ENCODE results near the gene LSM14B.

LSM14B gene

DNA sequence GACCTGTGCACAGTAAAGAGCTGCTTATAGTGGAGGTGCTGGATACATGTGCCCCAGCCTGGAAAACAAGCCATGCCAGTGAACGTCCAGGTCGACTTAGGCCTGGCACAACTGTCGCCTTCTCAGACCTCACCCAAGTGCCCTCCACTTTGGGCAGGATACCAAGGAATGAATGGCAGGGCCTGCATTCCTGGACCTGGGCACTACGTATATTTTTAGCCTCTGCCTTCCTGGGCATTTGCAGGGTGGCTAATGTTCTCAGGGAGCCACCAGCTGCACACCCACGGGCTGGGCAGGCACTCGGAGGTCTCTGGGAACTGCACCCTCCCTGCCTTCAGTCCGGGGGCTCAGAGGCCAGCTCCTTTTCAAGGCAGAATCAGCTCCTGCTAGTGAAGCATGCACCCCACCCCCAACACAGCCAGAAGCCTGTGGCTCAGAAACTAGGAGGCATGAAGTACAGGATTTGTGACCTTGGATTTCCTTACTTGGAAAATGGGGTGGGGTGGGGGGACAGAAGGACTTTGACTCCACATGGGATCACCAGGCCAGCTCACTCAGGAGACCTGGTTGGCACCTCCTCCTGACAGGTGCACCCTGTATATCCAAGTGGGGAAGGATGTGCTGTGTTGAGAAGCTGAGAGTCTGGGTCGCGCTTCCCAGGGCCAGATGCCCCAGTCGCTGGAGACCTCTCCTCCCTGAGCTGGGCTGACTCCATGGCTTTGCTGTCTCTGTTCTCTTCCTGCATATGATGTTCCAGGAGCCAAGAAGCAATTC is 2.5 kb upstream of the LSM14B start:
- Mint-ChIP-seq H3K9me3 (peaks cover 7% of the 10 kb centered on the region), H3K27ac (no peak overlapping the region), H3K27me3 (no peaks in the 10 kb centered on the region), H3K4me3 (no peak overlapping the region), H3K4me1 (ENCODE audit: low read depth) (peaks cover 50% of the 10 kb centered on the region), H3K36me3 (ENCODE audit: low read depth) (peaks cover 23% of the 10 kb centered on the region)
- DNase-seq: no peak

DNA sequence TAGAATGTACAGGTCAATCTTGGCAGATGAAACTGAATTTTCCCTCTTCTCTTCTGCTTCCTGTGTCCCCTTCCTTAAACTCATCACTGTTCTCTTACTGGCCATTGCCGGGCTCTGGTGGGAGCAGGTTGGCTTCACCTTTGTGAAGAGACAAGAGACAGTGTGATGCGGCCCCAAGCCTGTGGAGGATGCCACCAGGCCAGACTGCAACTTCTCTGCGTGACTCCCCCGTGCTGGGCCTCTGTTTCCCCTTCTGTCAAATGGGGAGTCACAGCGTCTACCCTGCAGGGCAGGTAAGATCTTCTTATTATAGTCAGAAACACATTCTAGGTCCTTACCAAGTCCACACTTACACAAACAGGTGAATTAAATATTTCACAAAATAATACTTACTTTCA is 1.9 kb upstream of the LSM14B start:
- Mint-ChIP-seq H3K27me3 (no peaks in the 10 kb centered on the region), H3K36me3 (ENCODE audit: low read depth) (peaks cover 25% of the 10 kb centered on the region), H3K4me3 (peak overlapping the region; percentile 82), H3K27ac (peak overlapping the region; percentile 52), H3K9me3 (peaks cover 3% of the 10 kb centered on the region), H3K4me1 (ENCODE audit: low read depth) (peaks cover 56% of the 10 kb centered on the region)
- no peak for DNase-seq

DNA sequence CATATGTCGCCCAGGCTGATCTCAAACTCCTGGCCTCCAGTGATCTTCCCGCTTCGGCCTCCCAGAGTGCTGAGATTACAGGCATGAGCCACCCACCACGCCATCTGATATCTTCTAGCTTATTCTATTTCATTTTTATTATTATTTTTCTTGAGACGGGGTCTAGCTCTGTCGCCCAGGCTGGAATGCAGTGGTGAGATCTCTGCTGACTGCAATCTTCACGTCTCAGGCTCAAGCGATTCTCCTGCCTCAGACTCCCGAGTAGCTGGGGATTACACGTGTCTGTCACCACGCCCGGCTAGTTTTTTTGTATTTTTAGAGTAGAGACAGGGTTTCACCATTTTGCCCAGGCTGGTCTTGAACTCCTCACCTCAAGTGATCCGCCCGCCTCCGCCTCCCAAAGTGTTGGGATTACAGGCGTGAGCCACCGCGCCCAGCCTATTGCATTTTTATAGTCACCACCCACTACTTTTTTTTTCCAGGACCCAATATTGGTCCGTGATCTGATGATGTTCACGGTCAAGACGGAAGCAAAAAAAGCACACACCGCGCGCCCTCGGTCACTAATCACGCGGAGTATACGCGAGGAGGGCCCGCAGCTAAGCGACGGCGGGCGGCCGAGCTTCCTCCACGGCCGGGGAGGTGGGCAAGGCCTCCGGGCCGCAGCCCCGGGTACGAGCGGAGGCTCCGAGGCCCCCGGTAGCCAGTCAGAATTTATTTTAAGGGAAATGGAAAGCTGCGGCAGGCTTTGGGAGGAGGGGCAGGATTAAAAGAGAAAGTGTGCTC is 1.1 kb upstream of the LSM14B start:
- peak overlapping the region; percentile 95 for H3K27ac Mint-ChIP-seq
- H3K4me1 Mint-ChIP-seq (ENCODE audit: low read depth): peaks cover 57% of the 10 kb centered on the region
- peaks cover 33% of the 10 kb centered on the region for H3K36me3 Mint-ChIP-seq (ENCODE audit: low read depth)
- DNase-seq: no peak
- no peaks in the 10 kb centered on the region for H3K9me3 Mint-ChIP-seq
- H3K4me3 Mint-ChIP-seq: peak overlapping the region; percentile 82
- no peaks in the 10 kb centered on the region for H3K27me3 Mint-ChIP-seq

- H3K27ac Mint-ChIP-seq: peak overlapping the region; percentile 75
Measured at GRCh38 chr20:62122654-62123449, 577 bp downstream of the LSM14B start.

GRCh38 chr20:62123450-62124118 is 1.3 kb downstream of the LSM14B start:
- no peaks in the 10 kb centered on the region for H3K9me3 Mint-ChIP-seq
- no peak for DNase-seq
- peaks cover 56% of the 10 kb centered on the region for H3K4me1 Mint-ChIP-seq (ENCODE audit: low read depth)

More at GRCh38 chr20:62122654-62123449, 577 bp downstream of the LSM14B start:
- H3K27me3 Mint-ChIP-seq: no peaks in the 10 kb centered on the region
- H3K9me3 Mint-ChIP-seq: no peaks in the 10 kb centered on the region
- DNase-seq: peak; percentile 65
- peaks cover 47% of the 10 kb centered on the region for H3K36me3 Mint-ChIP-seq (ENCODE audit: low read depth)
- H3K4me1 Mint-ChIP-seq (ENCODE audit: low read depth): peaks cover 54% of the 10 kb centered on the region
- peak overlapping the region; percentile 84 for H3K4me3 Mint-ChIP-seq

GRCh38 chr20:62126141-62126540 is 3.9 kb downstream of the LSM14B start:
- no peak for DNase-seq
- Mint-ChIP-seq H3K36me3 (ENCODE audit: low read depth) (peaks cover 80% of the 10 kb centered on the region), H3K4me3 (no peak overlapping the region), H3K27ac (no peak overlapping the region), H3K27me3 (no peaks in the 10 kb centered on the region), H3K4me1 (ENCODE audit: low read depth) (peaks cover 46% of the 10 kb centered on the region), H3K9me3 (no peaks in the 10 kb centered on the region)

More at GRCh38 chr20:62123450-62124118, 1.3 kb downstream of the LSM14B start:
- Mint-ChIP-seq H3K4me3 (peak overlapping the region; percentile 84), H3K27me3 (no peaks in the 10 kb centered on the region), H3K27ac (peak overlapping the region; percentile 75), H3K36me3 (ENCODE audit: low read depth) (peaks cover 54% of the 10 kb centered on the region)

DNA sequence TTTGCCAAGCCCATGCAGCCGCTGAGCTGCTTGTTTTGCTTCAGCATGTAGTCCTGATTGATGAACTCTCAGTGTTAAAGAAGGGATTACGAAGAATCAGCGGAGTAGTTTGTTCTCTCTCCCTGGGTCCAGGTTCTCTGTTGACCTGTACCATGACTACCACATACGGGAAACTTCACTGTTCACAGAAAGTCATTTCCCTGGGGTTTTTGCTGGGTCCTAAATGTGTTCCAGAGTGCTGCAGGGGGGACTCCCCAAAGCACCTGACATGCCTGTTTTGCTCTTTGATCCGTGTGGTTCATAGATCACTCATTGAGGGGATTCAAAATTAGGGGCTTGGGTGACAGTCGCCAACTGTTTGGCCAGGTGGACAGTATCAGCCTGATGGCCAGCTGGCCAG is 5.5 kb downstream of the LSM14B start:
- no peaks in the 10 kb centered on the region for H3K27me3 Mint-ChIP-seq
- peak overlapping the region; percentile 68 for H3K27ac Mint-ChIP-seq
- peaks cover 55% of the 10 kb centered on the region for H3K4me1 Mint-ChIP-seq (ENCODE audit: low read depth)
- no peak for DNase-seq
- H3K4me3 Mint-ChIP-seq: no peak overlapping the region
- peaks cover 95% of the 10 kb centered on the region for H3K36me3 Mint-ChIP-seq (ENCODE audit: low read depth)
- H3K9me3 Mint-ChIP-seq: no peaks in the 10 kb centered on the region

DNA sequence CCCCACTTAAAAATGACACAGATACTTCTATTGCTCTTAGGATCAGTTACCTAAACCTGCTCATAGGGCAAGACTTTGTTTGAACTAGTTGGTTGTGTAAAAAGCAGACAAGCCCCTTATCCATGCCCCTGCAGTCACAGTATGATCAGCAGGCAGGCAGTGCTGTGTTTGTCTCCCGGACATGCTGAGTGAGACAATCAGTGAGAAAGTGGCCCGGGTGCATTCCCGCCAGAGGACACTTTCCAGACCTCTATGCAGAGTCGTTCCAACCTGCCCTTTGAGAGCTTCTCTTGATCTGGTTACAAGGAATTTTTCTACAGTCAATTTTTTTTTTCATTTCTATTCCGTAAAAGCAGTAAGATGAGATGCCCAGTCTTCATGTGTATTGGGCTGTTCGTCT is 6.2 kb downstream of the LSM14B start:
- Mint-ChIP-seq H3K27ac (peak overlapping the region; percentile 34), H3K36me3 (ENCODE audit: low read depth) (peaks cover 98% of the 10 kb centered on the region), H3K4me1 (ENCODE audit: low read depth) (peaks cover 59% of the 10 kb centered on the region)

DNA sequence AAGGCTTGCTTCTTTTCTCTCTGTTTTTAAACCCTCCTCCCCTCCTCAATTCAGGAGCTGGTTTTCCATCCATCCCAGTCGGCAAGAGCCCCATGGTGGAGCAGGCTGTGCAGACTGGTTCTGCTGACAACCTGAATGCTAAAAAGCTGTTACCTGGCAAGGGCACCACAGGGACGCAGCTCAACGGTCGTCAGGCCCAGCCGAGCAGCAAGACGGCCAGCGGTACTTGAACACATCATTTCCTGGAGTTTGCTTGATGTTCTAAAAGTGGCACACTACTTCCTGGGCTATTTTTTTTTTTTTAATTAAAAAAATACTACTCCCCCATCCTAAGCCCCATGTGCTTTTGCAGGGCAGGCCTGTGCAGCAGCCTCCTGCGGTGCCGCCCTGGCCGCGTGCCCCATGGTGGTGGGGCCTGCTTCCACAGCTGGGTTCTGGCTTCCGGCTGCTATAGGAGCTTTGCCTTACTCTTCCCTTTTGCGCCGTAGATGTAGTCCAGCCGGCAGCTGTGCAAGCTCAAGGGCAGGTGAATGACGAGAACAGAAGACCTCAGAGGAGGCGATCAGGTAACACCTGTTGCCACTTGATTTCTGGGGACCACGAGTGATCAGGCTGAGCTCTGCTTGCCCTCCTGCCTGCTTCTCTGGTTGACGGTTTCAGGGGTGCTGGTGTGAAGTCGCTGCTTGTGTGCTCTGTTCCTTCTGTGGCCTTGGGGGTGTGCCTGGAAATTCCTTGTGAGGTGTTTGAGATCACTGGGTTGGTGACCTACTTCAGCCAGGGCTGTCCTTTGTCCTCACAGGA is 7.7 kb downstream of the LSM14B start:
- no peaks in the 10 kb centered on the region for H3K27me3 Mint-ChIP-seq
- peak overlapping the region; percentile 41 for H3K27ac Mint-ChIP-seq
- peaks cover 100% of the 10 kb centered on the region for H3K36me3 Mint-ChIP-seq (ENCODE audit: low read depth)
- H3K4me1 Mint-ChIP-seq (ENCODE audit: low read depth): peaks cover 53% of the 10 kb centered on the region
- H3K4me3 Mint-ChIP-seq: no peak overlapping the region
- DNase-seq: no peak
- no peaks in the 10 kb centered on the region for H3K9me3 Mint-ChIP-seq

More for the DNA sequence above, 6.2 kb downstream of the LSM14B start:
- Mint-ChIP-seq H3K9me3 (no peaks in the 10 kb centered on the region), H3K27me3 (no peaks in the 10 kb centered on the region), H3K4me3 (no peak overlapping the region)
- DNase-seq: no peak

GRCh38 chr20:62131560-62132320 is 9.5 kb downstream of the LSM14B start:
- Mint-ChIP-seq H3K27ac (peak overlapping the region; percentile 66), H3K4me1 (ENCODE audit: low read depth) (peaks cover 44% of the 10 kb centered on the region), H3K4me3 (no peak overlapping the region), H3K27me3 (no peaks in the 10 kb centered on the region), H3K36me3 (ENCODE audit: low read depth) (peaks cover 100% of the 10 kb centered on the region), H3K9me3 (no peaks in the 10 kb centered on the region)
- no peak for DNase-seq

DNA sequence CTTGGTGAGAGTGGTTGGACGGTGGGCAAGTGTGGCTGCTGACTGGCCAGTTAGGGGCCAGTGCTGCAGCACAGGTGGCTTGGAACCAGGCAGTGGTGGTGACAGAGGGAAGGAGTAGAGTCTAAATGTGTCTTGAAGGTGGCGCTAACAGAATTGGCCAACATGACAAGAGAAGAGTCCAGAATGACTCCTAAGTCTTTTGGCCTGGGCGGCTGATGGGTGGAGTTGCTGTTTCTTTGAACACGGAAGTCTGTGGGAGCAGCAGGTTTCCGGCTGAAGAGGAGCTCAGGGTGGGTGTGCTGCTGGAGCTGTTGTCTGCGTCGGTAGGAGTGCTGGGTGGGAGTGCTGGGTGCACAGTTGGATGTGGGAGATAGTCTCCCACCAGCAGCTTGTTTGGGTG is 10.1 kb downstream of the LSM14B start:
- Mint-ChIP-seq H3K4me3 (no peak overlapping the region), H3K4me1 (ENCODE audit: low read depth) (peaks cover 46% of the 10 kb centered on the region), H3K9me3 (no peaks in the 10 kb centered on the region), H3K36me3 (ENCODE audit: low read depth) (peaks cover 100% of the 10 kb centered on the region), H3K27ac (peak overlapping the region; percentile 44), H3K27me3 (no peaks in the 10 kb centered on the region)
- no peak for DNase-seq

GRCh38 chr20:62133051-62133845 is 11.0 kb downstream of the LSM14B start:
- Mint-ChIP-seq H3K36me3 (ENCODE audit: low read depth) (peaks cover 100% of the 10 kb centered on the region), H3K4me1 (ENCODE audit: low read depth) (peaks cover 49% of the 10 kb centered on the region), H3K27ac (peak overlapping the region; percentile 44), H3K4me3 (no peak overlapping the region), H3K9me3 (no peaks in the 10 kb centered on the region), H3K27me3 (no peaks in the 10 kb centered on the region)
- DNase-seq: no peak
